Measurements from ENCODE around the gene CPNE5. TPM values are rescaled to one million over a fixed set of nuclear protein-coding genes. Genes with fewer than 3 reads are reported as not detected.

The CPNE5 gene
- total and polyA plus RNA-seq, 8 donors = 1.2 to 7.3 (median 6.4) TPM

DNA sequence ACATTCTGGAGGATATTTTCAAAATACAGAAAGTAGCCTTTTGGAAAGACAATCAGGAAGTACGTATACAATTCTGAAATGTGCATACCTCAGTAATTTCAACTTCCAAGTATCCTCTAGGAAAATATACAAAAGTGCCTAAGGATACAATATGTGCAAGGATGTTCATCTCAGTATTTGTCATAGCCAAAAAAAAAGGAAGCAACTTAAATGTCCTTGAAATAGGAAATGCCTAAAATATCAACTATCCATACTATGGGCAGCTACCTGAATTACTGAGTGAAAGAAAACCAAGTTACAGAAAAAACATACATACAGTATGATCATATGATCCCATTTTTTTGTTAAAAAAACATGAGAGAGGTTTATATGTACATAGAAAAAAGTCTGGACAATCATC lies 33.9 kb upstream of the CPNE5 start:
- DNase-seq (no peak), ATAC-seq (no peak)
- intact Hi-C loops (cut with DNase I) = no loop called here

DNA sequence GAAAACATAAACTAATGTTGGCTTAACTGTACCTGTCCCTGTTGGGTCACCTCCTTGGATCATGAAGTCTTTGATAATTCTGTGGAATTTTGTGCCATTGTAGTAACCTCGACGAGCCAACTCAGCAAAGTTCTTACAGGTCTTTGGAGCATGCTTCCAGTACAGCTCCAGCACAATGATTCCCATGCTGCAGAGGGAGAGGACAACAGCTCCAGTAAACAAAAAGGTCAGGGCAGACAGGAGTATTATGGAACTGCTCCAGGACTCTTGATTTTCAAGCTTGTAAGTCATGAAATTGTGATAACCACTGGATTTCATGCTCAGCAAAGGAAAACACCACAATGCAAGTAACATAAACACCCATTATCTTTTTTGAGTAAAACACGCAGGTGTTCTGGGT lies 32.4 kb upstream of the CPNE5 start:
- Histone ChIP-seq H3K9me3 (no peaks in the 10 kb centered on the region), H3K36me3 (peaks cover 0 to 31% of the 10 kb centered on the region in 2 donors), H3K4me3 (no peak overlapping the region), H3K4me1 (peaks cover 0 to 28% of the 10 kb centered on the region in 2 donors), H3K27me3 (no peaks in the 10 kb centered on the region), H3K27ac (no peak overlapping the region)
- ATAC-seq = no peak
- DNase-seq = no peak
- TF ChIP-seq, protein P1, sequence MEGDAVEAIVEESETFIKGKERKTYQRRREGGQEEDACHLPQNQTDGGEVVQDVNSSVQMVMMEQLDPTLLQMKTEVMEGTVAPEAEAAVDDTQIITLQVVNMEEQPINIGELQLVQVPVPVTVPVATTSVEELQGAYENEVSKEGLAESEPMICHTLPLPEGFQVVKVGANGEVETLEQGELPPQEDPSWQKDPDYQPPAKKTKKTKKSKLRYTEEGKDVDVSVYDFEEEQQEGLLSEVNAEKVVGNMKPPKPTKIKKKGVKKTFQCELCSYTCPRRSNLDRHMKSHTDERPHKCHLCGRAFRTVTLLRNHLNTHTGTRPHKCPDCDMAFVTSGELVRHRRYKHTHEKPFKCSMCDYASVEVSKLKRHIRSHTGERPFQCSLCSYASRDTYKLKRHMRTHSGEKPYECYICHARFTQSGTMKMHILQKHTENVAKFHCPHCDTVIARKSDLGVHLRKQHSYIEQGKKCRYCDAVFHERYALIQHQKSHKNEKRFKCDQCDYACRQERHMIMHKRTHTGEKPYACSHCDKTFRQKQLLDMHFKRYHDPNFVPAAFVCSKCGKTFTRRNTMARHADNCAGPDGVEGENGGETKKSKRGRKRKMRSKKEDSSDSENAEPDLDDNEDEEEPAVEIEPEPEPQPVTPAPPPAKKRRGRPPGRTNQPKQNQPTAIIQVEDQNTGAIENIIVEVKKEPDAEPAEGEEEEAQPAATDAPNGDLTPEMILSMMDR (IDR thresholded peaks at IDR 0.05) = no peak
- intact Hi-C loops (cut with DNase I) = no loop called here

More for the DNA sequence above, 33.9 kb upstream of the CPNE5 start:
- TF ChIP-seq, protein P1 (IDR thresholded peaks at IDR 0.05) = no peak
- Histone ChIP-seq H3K27ac (no peak overlapping the region), H3K4me1 (peaks cover 0 to 28% of the 10 kb centered on the region in 2 donors), H3K9me3 (no peaks in the 10 kb centered on the region), H3K4me3 (no peak overlapping the region), H3K27me3 (no peaks in the 10 kb centered on the region), H3K36me3 (peaks cover 0 to 23% of the 10 kb centered on the region in 2 donors)

DNA sequence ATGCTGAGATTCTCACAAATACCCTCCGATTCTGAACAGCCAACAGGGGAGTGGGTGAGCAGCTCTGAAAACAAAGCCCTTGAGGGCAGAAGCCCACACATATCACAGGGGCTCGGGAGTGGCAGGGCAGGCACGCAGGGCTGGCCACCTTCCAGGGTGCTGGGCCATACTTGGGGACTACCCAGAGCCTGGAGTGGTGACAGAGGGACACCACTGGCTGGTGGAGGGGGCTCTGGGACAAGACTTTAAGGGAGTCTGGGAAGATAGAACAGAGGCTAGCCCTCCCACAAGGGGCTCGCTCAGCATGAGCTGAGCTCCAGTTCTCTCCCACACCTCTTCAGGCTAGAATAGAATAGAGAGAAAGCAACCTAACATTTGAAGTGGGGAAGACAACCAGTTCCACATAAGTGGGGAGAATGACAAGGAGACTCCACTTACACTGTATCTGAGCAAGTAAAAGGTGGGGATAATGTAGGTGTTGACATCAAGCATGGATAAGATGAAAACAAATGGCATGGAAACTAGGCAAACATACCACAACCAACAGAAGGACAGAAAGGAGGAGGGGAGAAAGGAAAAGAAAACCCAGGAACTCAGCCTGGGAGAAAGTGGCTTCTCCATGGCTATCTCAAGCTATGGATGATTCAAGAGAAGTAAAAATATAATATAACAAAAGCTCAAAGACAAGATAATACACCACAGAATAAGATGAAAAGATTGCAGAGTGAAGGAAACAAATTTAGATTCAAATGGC lies 28.4 kb upstream of the CPNE5 start:
- H3K27me3 ChIP-seq = no peaks in the 10 kb centered on the region
- DNase-seq (no peak), ATAC-seq (no peak)
- H3K4me1 ChIP-seq = peaks cover 0 to 3% of the 10 kb centered on the region in 2 donors
- TF ChIP-seq, protein P1 (IDR thresholded peaks at IDR 0.05) = no peak
- no peak overlapping the region for H3K4me3 ChIP-seq
- peaks cover 0 to 50% of the 10 kb centered on the region in 2 donors for H3K36me3 ChIP-seq
- H3K27ac ChIP-seq = no peak overlapping the region
- H3K9me3 ChIP-seq = no peaks in the 10 kb centered on the region
- intact Hi-C loops (cut with DNase I) = no loop called here

DNA sequence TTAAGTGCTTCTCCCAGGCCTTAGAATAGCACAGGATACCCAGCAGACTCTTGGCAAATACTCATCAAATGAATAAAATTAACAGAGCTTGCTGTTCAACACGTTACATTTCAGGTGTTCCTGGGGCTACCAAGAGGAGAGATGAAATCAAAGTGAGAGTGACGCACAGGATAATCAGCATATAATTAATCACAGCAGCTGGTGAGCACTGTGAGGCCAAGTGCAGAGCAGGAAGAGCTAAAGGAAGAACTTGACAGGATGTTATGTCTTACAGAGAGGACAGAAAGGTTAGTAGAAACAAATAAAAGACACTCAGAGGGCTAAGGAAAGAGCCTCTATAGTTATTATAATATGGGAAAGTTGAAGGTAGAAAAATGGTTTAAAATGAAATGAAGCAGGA lies 26.6 kb upstream of the CPNE5 start:
- no peak for DNase-seq
- H3K4me1 ChIP-seq = no peaks in the 10 kb centered on the region
- TF ChIP-seq, protein P1 (IDR thresholded peaks at IDR 0.05) = no peak
- no peaks in the 10 kb centered on the region for H3K9me3 ChIP-seq
- H3K36me3 ChIP-seq = peaks cover 0 to 49% of the 10 kb centered on the region in 2 donors
- H3K27ac ChIP-seq = no peak overlapping the region
- no peaks in the 10 kb centered on the region for H3K27me3 ChIP-seq
- intact Hi-C loops (cut with DNase I) = no loop called here
- no peak for ATAC-seq
- H3K4me3 ChIP-seq = no peak overlapping the region

DNA sequence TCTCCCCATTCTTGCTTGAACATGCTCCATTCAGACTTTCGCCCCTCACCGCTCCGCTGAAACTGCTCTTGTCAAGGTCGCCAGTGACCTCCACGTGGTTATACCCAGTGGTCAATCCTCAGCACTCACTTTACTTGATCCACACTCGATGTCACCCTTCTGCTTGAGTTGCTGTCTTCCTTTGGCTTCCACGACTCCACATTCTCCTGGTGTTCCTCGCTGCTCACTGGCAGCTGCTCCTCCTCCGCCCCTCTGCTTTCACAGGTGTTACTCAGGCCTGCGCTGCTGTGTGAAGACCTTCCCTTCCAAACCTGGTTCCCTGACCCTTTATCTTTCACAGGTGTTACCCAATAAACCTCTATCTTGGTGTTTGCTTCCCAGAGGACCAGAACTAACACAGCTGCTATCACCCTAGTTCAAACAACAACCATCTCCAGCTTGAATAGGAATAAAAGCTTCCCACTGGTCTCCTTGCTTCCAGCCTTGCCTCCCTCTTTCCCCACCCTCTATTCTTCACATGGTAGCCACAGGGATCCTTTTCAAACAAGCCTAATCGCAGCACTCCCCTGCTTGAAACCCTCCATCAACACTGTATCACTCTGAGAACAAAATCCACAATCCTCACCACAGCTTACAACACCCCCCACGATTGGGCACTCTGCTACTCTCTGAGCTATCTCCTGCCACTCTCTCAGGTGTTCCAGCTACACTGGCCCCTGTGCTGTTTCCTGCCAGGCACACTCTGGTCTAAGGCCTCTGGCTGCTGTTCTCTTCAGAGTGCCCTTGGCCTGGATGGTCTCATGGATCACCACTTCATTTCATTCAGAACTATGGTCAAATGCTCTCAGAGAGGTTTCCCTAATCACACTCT lies 24.7 kb upstream of the CPNE5 start:
- TF ChIP-seq, protein P1 (IDR thresholded peaks at IDR 0.05) = no peak

More for the DNA sequence above, 24.7 kb upstream of the CPNE5 start:
- H3K27ac ChIP-seq = no peak overlapping the region
- H3K36me3 ChIP-seq = peaks cover 0 to 38% of the 10 kb centered on the region in 2 donors
- DNase-seq (no peak), ATAC-seq (no peak)
- no peaks in the 10 kb centered on the region for H3K4me1 ChIP-seq
- intact Hi-C loops (cut with DNase I) = no loop called here
- H3K4me3 ChIP-seq = no peak overlapping the region
- no peaks in the 10 kb centered on the region for H3K27me3 ChIP-seq
- H3K9me3 ChIP-seq = no peaks in the 10 kb centered on the region

Measured in left lung (tissue), 10 donors.